GM21825 (cell line): Measurements from ENCODE around the gene SERTAD3.
"Not testable (repeated sequence)": the region's sequence is repeated elsewhere in the genome, so short reads cannot be mapped to it uniquely, and the experiment has no call there.

Experiments used
- ATAC-seq: cut with Tn5 transposase; IDR thresholded peaks from one replicate; pipeline ENCODE4 v1.9.1; 2021; ENCODE audit warnings: mild to moderate bottlenecking, moderate library complexity; ENCODE audit not compliant: unreplicated experiment

SERTAD3 gene

GRCh38 chr19:40458597-40458974 lies 14.5 kb upstream of the SERTAD3 start:
- ATAC-seq: no peak

GRCh38 chr19:40457953-40458596 lies 13.9 kb upstream of the SERTAD3 start:
- ATAC-seq: no peak

- no peak for ATAC-seq
Observed at GRCh38 chr19:40457048-40457447, 12.9 kb upstream of the SERTAD3 start.

GRCh38 chr19:40453943-40454342 lies 9.8 kb upstream of the SERTAD3 start:
- ATAC-seq: not testable (repeated sequence)

GRCh38 chr19:40453151-40453735 lies 9.1 kb upstream of the SERTAD3 start:
- ATAC-seq: no peak

- ATAC-seq: no peak
Observed at GRCh38 chr19:40452016-40452415, 7.9 kb upstream of the SERTAD3 start.

- ATAC-seq: no peak
Observed at GRCh38 chr19:40450664-40451063, 6.5 kb upstream of the SERTAD3 start.

- ATAC-seq: no peak
Observed at GRCh38 chr19:40449506-40449905, 5.4 kb upstream of the SERTAD3 start.

GRCh38 chr19:40446263-40446784 lies 2.2 kb upstream of the SERTAD3 start:
- ATAC-seq: no peak

- ATAC-seq: no peak
Observed at GRCh38 chr19:40445780-40446262, 1.7 kb upstream of the SERTAD3 start.

GRCh38 chr19:40444825-40445312 lies 734 bp upstream of the SERTAD3 start:
- no peak for ATAC-seq

GRCh38 chr19:40443131-40443999 lies 770 bp downstream of the SERTAD3 start:
- ATAC-seq: peak; percentile 64

GRCh38 chr19:40442328-40443130 lies 1.6 kb downstream of the SERTAD3 start:
- ATAC-seq: no peak

- no peak for ATAC-seq
Observed at GRCh38 chr19:40441719-40442253, 2.3 kb downstream of the SERTAD3 start.

GRCh38 chr19:40438284-40438683 lies 5.9 kb downstream of the SERTAD3 start:
- no peak for ATAC-seq

GRCh38 chr19:40433391-40434216 lies 10.5 kb downstream of the SERTAD3 start:
- ATAC-seq: peak; percentile 48

- ATAC-seq: not testable (repeated sequence)
Observed at GRCh38 chr19:40432760-40433159, 11.4 kb downstream of the SERTAD3 start.

GRCh38 chr19:40431698-40432097 lies 12.4 kb downstream of the SERTAD3 start:
- no peak for ATAC-seq

GRCh38 chr19:40430242-40430641 lies 13.9 kb downstream of the SERTAD3 start:
- ATAC-seq: not testable (repeated sequence)
